Endothelial cell of umbilical vein (primary cell): ENCODE data around the gene LYRM7. TPM values are rescaled to one million over a fixed set of nuclear protein-coding genes. Genes with fewer than 3 reads are reported as not detected.

Experiments
- BruUV-seq: library from RNA; stranded (reverse); fragments of 400-500 nt; replicated peaks from 2 replicates; lab custom pipeline; 2021; lab: Mats Ljungman, UMichigan
- CTCF ChIA-PET: fragments of 300-600, 350-600 bp; sonication (Branson Sonifier 250); formaldehyde crosslinking; loops from one replicate; lab custom pipeline; 2021; ENCODE audit warnings: antibody characterized with exemption, inconsistent platforms; lab: Charles Lee
- POLR2A ChIA-PET: fragments of 300-600, 350-600 bp; sonication (Branson Sonifier 250); formaldehyde crosslinking; loops from one replicate; lab custom pipeline; 2021; ENCODE audit warnings: antibody characterized with exemption, inconsistent platforms; lab: Charles Lee
- DNase-seq: peaks from one replicate; pipeline ENCODE4 v3.0.0-alpha.2; 2011; ENCODE audit warnings: low read depth, low spot score
- FAIRE-seq: peaks from 2 replicates; lab custom pipeline; 2011; peaks lifted over from hg19 to GRCh38; lab: Jason Lieb, UNC
- H2AFZ ChIP-seq: 2 replicates; pipeline ENCODE4 v1.6.0; 2012; ENCODE audit warnings: low read depth, low read length, control low read depth, inconsistent platforms
- H3K27ac ChIP-seq: 2 replicates; pipeline ENCODE4 v1.5.1; 2011; ENCODE audit warnings: low read depth, mild to moderate bottlenecking, control low read depth, low read length, moderate library complexity; ENCODE audit not compliant: insufficient read depth
- H3K27me3 ChIP-seq, 2 experiments: 2 replicates each; pipeline versions ENCODE4 v1.6.0 to v1.6.1; 2011; ENCODE audit warnings: low read length in 2 of 2, mixed read lengths in 1 of 2; ENCODE audit not compliant: control insufficient read depth in 2 of 2, insufficient read depth in 2 of 2
- H3K36me3 ChIP-seq, 2 experiments: 2 replicates in 1 of 2; 3 replicates in 1 of 2; pipeline ENCODE4 v1.5.1; 2011; ENCODE audit warnings: low read length in 2 of 2, mild to moderate bottlenecking in 1 of 2, moderate library complexity in 1 of 2; ENCODE audit not compliant: control insufficient read depth in 2 of 2, insufficient read depth in 2 of 2; ENCODE audit errors: extremely low read depth in 1 of 2
- H3K4me1 ChIP-seq: 3 replicates; pipeline ENCODE4 v1.5.1; 2011; ENCODE audit warnings: mild to moderate bottlenecking, low read length; ENCODE audit not compliant: control insufficient read depth, insufficient read depth; ENCODE audit errors: extremely low read depth
- H3K4me2 ChIP-seq: 2 replicates; pipeline ENCODE4 v1.6.1; 2011; ENCODE audit warnings: low read length, control low read depth, mixed read lengths; ENCODE audit not compliant: insufficient read depth
- H3K4me3 ChIP-seq, 3 experiments: fragments of 200-600 bp in 1 of 3; sonication (generic), shearing (Covaris generic) in 1 of 3; replicated peaks in 1 of 3; 2 replicates each; pipeline ENCODE4 v1.5.1; 2011 to 2016; ENCODE audit warnings: control low read depth in 3 of 3, low read length in 3 of 3, mild to moderate bottlenecking in 2 of 3, inconsistent platforms in 1 of 3, low read depth in 1 of 3, moderate library complexity in 1 of 3; ENCODE audit not compliant: insufficient read depth in 1 of 3
- H3K79me2 ChIP-seq: 2 replicates; pipeline ENCODE4 v1.6.0; 2012; ENCODE audit warnings: low read length, inconsistent platforms; ENCODE audit not compliant: control insufficient read depth, insufficient read depth
- H3K9ac ChIP-seq: replicated peaks from 2 replicates; pipeline ENCODE3; 2011; ENCODE audit warnings: low read length, control low read depth; ENCODE audit not compliant: insufficient read depth; ENCODE audit errors: extremely low read depth
- H3K9me1 ChIP-seq: replicated peaks from 3 replicates; pipeline ENCODE4 v1.6.0; 2011; ENCODE audit warnings: mild to moderate bottlenecking, low read length; ENCODE audit not compliant: control insufficient read depth, insufficient read depth; ENCODE audit errors: extremely low read depth
- H3K9me3 ChIP-seq: replicated peaks from 2 replicates; pipeline ENCODE4 v1.5.1; 2012; ENCODE audit warnings: low read length, inconsistent platforms; ENCODE audit not compliant: control insufficient read depth, insufficient read depth
- H4K20me1 ChIP-seq: replicated peaks from 2 replicates; pipeline ENCODE3; 2011; ENCODE audit warnings: mild to moderate bottlenecking, low read length; ENCODE audit not compliant: control insufficient read depth, insufficient read depth; ENCODE audit errors: extremely low read depth
- EZH2 ChIP-seq: IDR thresholded peaks from 2 replicates; pipeline ENCODE4 v1.6.1; 2012; ENCODE audit warnings: borderline replicate concordance, low read depth, mild to moderate bottlenecking, moderate library complexity, low read length, inconsistent platforms; ENCODE audit not compliant: severe bottlenecking
- GATA2 ChIP-seq: IDR thresholded peaks from 2 replicates; pipeline ENCODE4 v1.7.0; 2011; ENCODE audit warnings: low read depth, mild to moderate bottlenecking, moderate library complexity, mixed read lengths, low read length; ENCODE audit not compliant: insufficient read length, insufficient read depth
- JUN ChIP-seq: IDR thresholded peaks from 2 replicates; pipeline ENCODE4 v1.6.1; 2011; ENCODE audit warnings: borderline replicate concordance, low read depth; ENCODE audit not compliant: insufficient read length, insufficient read depth
- MYC ChIP-seq: IDR thresholded peaks from one replicate; pipeline ENCODE4 v1.6.1; 2011; ENCODE audit warnings: mild to moderate bottlenecking, low read depth, low read length
- POLR2A ChIP-seq: IDR thresholded peaks from 2 replicates; pipeline ENCODE4 v1.6.1; 2012; ENCODE audit warnings: low read depth, mild to moderate bottlenecking, control low read depth, low read length
- POLR2AphosphoS5 ChIP-seq: IDR thresholded peaks from 2 replicates; pipeline ENCODE4 v1.6.1; 2012; ENCODE audit warnings: low read depth, mild to moderate bottlenecking, control low read depth, low read length, moderate library complexity; ENCODE audit not compliant: insufficient read depth
- dilution Hi-C: fragments of 300-500 bp; cut with MboI; formaldehyde crosslinking; loops from one replicate; pipeline ENCODE4 v1.15.0; 2019; ENCODE audit warnings: low sequenced_read_pairs; ENCODE audit not compliant: extremely low pct_ligation_motif_present
- intact Hi-C: fragments of 100-400 bp; cut with micrococcal nuclease; formaldehyde crosslinking; loops from one replicate; pipeline ENCODE4 v1.10.0; 2022
- polyA plus RNA-seq, 4 experiments: library from polyadenylated mRNA; depleted of rRNA in 3 of 4; stranded (reverse) in 3 of 4; unstranded in 1 of 4; fragments of >200 nt; gene quantifications; 2 replicates each; pipeline versions ENCODE4 v1.2.1 to v1.2.3, GENCODE V29; 2011 to 2012; ENCODE audit warnings: missing spikeins in 1 of 4
- total RNA-seq: library from RNA; stranded (reverse); gene quantifications from 2 replicates; pipeline ENCODE4 v1.2.3, GENCODE V29; 2021
- TF ChIP-seq, protein P1 (sequence below): IDR thresholded peaks from 2 replicates; pipeline ENCODE4 v1.6.1; 2011; ENCODE audit not compliant: insufficient read depth, insufficient read length

Gene LYRM7
- total and polyA plus RNA-seq, 2 donors (not counting 3 experiments of a cell fraction or from before 2014, with no cell fraction given) = 0.88 to 7.5 TPM

GRCh38 chr5:131195696-131196095 is 25.0 kb downstream of the LYRM7 start:
- BruUV-seq = no TSS peak
- FAIRE-seq (no peak), DNase-seq (no peak)
- Histone ChIP-seq H4K20me1 (no peaks in the 10 kb centered on the region), H2AFZ (no peak overlapping the region), H3K4me3 (no peak overlapping the region), H3K9me3 (no peaks in the 10 kb centered on the region), H3K9me1 (no peaks in the 10 kb centered on the region), H3K27ac (no peak overlapping the region), H3K36me3 (no peaks in the 10 kb centered on the region), H3K9ac (no peak overlapping the region), H3K4me2 (no peak overlapping the region), H3K79me2 (no peaks in the 10 kb centered on the region), H3K4me1 (peaks cover 6% of the 10 kb centered on the region), H3K27me3 (no peaks in the 10 kb centered on the region)
- TF ChIP-seq EZH2 (no peak), JUN (no peak), POLR2AphosphoS5 (no peak), MYC (no peak)
- TF ChIP-seq, protein P1, sequence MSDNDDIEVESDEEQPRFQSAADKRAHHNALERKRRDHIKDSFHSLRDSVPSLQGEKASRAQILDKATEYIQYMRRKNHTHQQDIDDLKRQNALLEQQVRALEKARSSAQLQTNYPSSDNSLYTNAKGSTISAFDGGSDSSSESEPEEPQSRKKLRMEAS = no peak
- CTCF ChIA-PET = interaction anchor here (1.1 to 1.2 kb wide), 2 partner anchors 11 to 26 kb away, joined by 3 to 4 read pairs; no protein-coding TSS in a partner anchor
- dilution Hi-C loops (no loop called here), intact Hi-C loops (no loop called here)
- POLR2A ChIA-PET = no interaction called here

DNA sequence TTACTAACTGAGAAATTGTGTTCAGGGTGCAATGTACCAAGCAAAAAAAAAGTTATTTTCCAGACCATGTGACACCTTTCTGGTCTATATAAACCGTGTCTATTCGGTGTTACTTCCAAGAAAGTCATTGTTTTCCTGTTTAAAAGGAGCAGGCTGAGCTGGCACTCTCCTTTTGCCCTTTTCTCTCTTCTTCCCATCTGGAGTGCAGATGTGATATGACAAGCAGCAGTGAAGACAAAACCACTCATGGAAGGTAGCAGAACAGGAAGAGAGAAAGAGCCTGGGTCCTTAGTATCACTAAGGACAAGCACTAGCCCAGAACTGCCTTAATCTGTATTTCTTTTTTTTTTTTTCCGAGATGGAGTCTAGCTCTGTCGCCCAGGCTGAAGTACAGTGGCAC is 25.6 kb downstream of the LYRM7 start:
- H3K79me2 ChIP-seq = no peaks in the 10 kb centered on the region
- no peak overlapping the region for H3K9ac ChIP-seq
- peaks cover 6% of the 10 kb centered on the region for H3K4me1 ChIP-seq
- FAIRE-seq (no peak), DNase-seq (no peak)
- no peak overlapping the region for H3K27ac ChIP-seq
- no peaks in the 10 kb centered on the region for H3K9me1 ChIP-seq
- H4K20me1 ChIP-seq = no peaks in the 10 kb centered on the region
- intact Hi-C loops = no loop called here
- ChIA-PET POLR2A (no interaction called here), CTCF (interaction anchor here (0.5 to 1.1 kb wide), 2 partner anchors 11 to 25 kb away, joined by 3 read pairs; no protein-coding TSS in a partner anchor)
- no peaks in the 10 kb centered on the region for H3K9me3 ChIP-seq
- no peak overlapping the region for H2AFZ ChIP-seq
- H3K36me3 ChIP-seq = no peaks in the 10 kb centered on the region
- no peak overlapping the region for H3K4me3 ChIP-seq
- no peaks in the 10 kb centered on the region for H3K27me3 ChIP-seq
- TF ChIP-seq POLR2AphosphoS5 (no peak), JUN (no peak), POLR2A (no peak), MYC (no peak), GATA2 (no peak)
- TF ChIP-seq, protein P1 = no peak
- no peak overlapping the region for H3K4me2 ChIP-seq
- no TSS peak for BruUV-seq
- dilution Hi-C loops = no loop called here
